Measurements from ENCODE around the gene BLOC1S5. TPM values are rescaled to one million over a fixed set of nuclear protein-coding genes. Genes with fewer than 3 reads are reported as not detected.

The BLOC1S5 gene
- total RNA-seq, 1 experiment from 2014 or later = 16.1 TPM

GRCh38 chr6:8013763-8014162 lies 50.4 kb downstream of the BLOC1S5 start:
- no peak for DNase-seq
- H3K79me2 ChIP-seq (ENCODE audit: low read depth) = no peaks in the 10 kb centered on the region
- no peak overlapping the region for H2AFZ ChIP-seq
- no peaks in the 10 kb centered on the region for H3K4me1 ChIP-seq (replicated peaks; ENCODE audit: insufficient read depth)
- H3K4me2 ChIP-seq = no peak overlapping the region
- intact Hi-C loops (cut with micrococcal nuclease; ENCODE audit: unreplicated experiment) = no loop called here
- CTCF ChIA-PET = no interaction called here
- H3K36me3 ChIP-seq (ENCODE audit: low read depth) = no peaks in the 10 kb centered on the region
- TF ChIP-seq EZH2 (IDR thresholded peaks at IDR 0.05; ENCODE audit: low read depth) (no peak), CTCF (conservative IDR thresholded peaks at IDR 0.05) (no peak)
- no peaks in the 10 kb centered on the region for H3K27me3 ChIP-seq (ENCODE audit: insufficient read depth, low read depth)
- no TSS peak for BruUV-seq (replicated peaks)
- H3K4me3 ChIP-seq = no peak overlapping the region
- POLR2A ChIA-PET (ENCODE audit: unreplicated experiment) = interaction anchor here (0.7 kb wide), 1 partner anchor 88 kb away, joined by 3 read pairs; no protein-coding TSS in a partner anchor
- no peaks in the 10 kb centered on the region for H3F3A ChIP-seq (ENCODE audit: insufficient read depth, low read depth)
- H4K20me1 ChIP-seq (ENCODE audit: insufficient read depth) = no peaks in the 10 kb centered on the region
- H3K9me2 ChIP-seq (ENCODE audit: insufficient read depth) = no peaks in the 10 kb centered on the region
- no peak overlapping the region for H3K27ac ChIP-seq
- no peaks in the 10 kb centered on the region for H3K9me3 ChIP-seq (ENCODE audit: insufficient read depth, low read depth)

DNA sequence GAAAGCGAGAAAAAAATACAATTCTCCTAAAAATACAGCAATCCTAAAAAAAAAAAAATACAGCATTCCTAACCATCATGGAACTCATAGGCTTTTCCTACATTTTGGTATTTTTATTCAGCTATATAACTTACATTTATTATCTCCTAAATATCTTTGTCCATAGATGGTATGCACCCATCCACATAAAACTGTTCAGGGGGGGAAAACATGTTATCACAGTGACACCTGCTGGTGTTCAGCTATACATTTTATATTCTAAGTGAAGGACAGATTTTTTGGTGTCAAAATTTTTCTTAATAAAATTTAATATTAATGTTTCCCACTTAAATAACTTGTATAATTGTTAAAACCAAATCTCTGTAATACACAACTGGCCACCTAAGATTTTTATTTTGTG lies 58.0 kb downstream of the BLOC1S5 start:
- Histone ChIP-seq H3K27ac (no peak overlapping the region), H3K4me3 (no peak overlapping the region), H2AFZ (no peak overlapping the region), H3K4me1 (replicated peaks; ENCODE audit: insufficient read depth) (no peaks in the 10 kb centered on the region), H3K9me3 (ENCODE audit: insufficient read depth, low read depth) (no peaks in the 10 kb centered on the region), H4K20me1 (ENCODE audit: insufficient read depth) (no peaks in the 10 kb centered on the region), H3K79me2 (ENCODE audit: low read depth) (no peaks in the 10 kb centered on the region), H3K4me2 (no peak overlapping the region), H3K36me3 (ENCODE audit: low read depth) (no peaks in the 10 kb centered on the region), H3F3A (ENCODE audit: insufficient read depth, low read depth) (no peaks in the 10 kb centered on the region), H3K27me3 (ENCODE audit: insufficient read depth, low read depth) (no peaks in the 10 kb centered on the region), H3K9me2 (ENCODE audit: insufficient read depth) (no peaks in the 10 kb centered on the region)
- peak; percentile 61 for TF ChIP-seq CTCF (conservative IDR thresholded peaks at IDR 0.05)
- no peak for TF ChIP-seq EZH2 (IDR thresholded peaks at IDR 0.05; ENCODE audit: low read depth)
- DNase-seq = no peak
- CTCF ChIA-PET = interaction anchor here (0.6 to 1.7 kb wide), 3 partner anchors 31 to 285 kb away, joined by 3 to 6 read pairs (median 4); no protein-coding TSS in a partner anchor
- intact Hi-C loops (cut with micrococcal nuclease; ENCODE audit: unreplicated experiment) = loop anchor here (1.0 to 2.0 kb wide), 2 partner anchors 283 to 387 kb away; no protein-coding TSS in a partner anchor
- POLR2A ChIA-PET (ENCODE audit: unreplicated experiment) = no interaction called here
- no TSS peak for BruUV-seq (replicated peaks)

GRCh38 chr6:8005136-8005535 lies 59.1 kb downstream of the BLOC1S5 start:
- no peaks in the 10 kb centered on the region for H3K4me1 ChIP-seq (replicated peaks; ENCODE audit: insufficient read depth)
- no peak for DNase-seq
- no peaks in the 10 kb centered on the region for H3K79me2 ChIP-seq (ENCODE audit: low read depth)
- no peak overlapping the region for H3K27ac ChIP-seq
- no peaks in the 10 kb centered on the region for H3K9me3 ChIP-seq (ENCODE audit: insufficient read depth, low read depth)
- no peak overlapping the region for H3K4me2 ChIP-seq
- no peaks in the 10 kb centered on the region for H3K36me3 ChIP-seq (ENCODE audit: low read depth)
- H3F3A ChIP-seq (ENCODE audit: insufficient read depth, low read depth) = no peaks in the 10 kb centered on the region
- no peaks in the 10 kb centered on the region for H3K27me3 ChIP-seq (ENCODE audit: insufficient read depth, low read depth)
- no peaks in the 10 kb centered on the region for H3K9me2 ChIP-seq (ENCODE audit: insufficient read depth)
- H3K4me3 ChIP-seq = no peak overlapping the region
- no peaks in the 10 kb centered on the region for H4K20me1 ChIP-seq (ENCODE audit: insufficient read depth)
- no peak for TF ChIP-seq CTCF (conservative IDR thresholded peaks at IDR 0.05)
- CTCF ChIA-PET = interaction anchor here (0.7 to 1.7 kb wide), 4 partner anchors 216 to 991 kb away, joined by 4 to 6 read pairs (median 5); no protein-coding TSS in a partner anchor
- POLR2A ChIA-PET (ENCODE audit: unreplicated experiment) = no interaction called here
- BruUV-seq (replicated peaks) = no TSS peak
- no peak overlapping the region for H2AFZ ChIP-seq
- intact Hi-C loops (cut with micrococcal nuclease; ENCODE audit: unreplicated experiment) = no loop called here

Measured in PC-9 (cell line).